WTC11 (cell line): ENCODE data around the gene ZNF740. TPM values are rescaled to one million over a fixed set of nuclear protein-coding genes. Genes with fewer than 3 reads are reported as not detected.

ENCODE experiments used
- ATAC-seq: fragments of 200-7000 bp; cut with Tn5 transposase; 2 replicates; pipeline ENCODE4 v1.10.0; 2021; ENCODE audit warnings: mild to moderate bottlenecking, moderate library complexity
- CTCF ChIA-PET: fragments of 300-600 bp; sonication (Branson Sonifier 250); formaldehyde crosslinking; loops from one replicate; lab custom pipeline; 2021; ENCODE audit warnings: antibody characterized with exemption; lab: Charles Lee
- POLR2A ChIA-PET: fragments of 350-600 bp; sonication (Branson Sonifier 250); formaldehyde crosslinking; loops from one replicate; lab custom pipeline; 2021; ENCODE audit warnings: antibody characterized with exemption; lab: Charles Lee
- DNase-seq: peaks from one replicate; pipeline ENCODE4 v3.0.0; 2021; ENCODE audit warnings: low spot score
- H3K27ac Mint-ChIP-seq: 2 replicates; pipeline ENCODE4 v1.8.0; 2021; ENCODE audit warnings: mixed read lengths
- H3K27me3 Mint-ChIP-seq: 2 replicates; pipeline ENCODE4 v1.8.0; 2021; ENCODE audit warnings: low read depth, mild to moderate bottlenecking, moderate library complexity, mixed read lengths
- H3K36me3 Mint-ChIP-seq: 2 replicates; pipeline ENCODE4 v1.8.0; 2021; ENCODE audit warnings: mixed read lengths
- H3K4me1 Mint-ChIP-seq: 2 replicates; pipeline ENCODE4 v1.8.0; 2022; ENCODE audit warnings: mixed read lengths
- H3K4me3 Mint-ChIP-seq: 2 replicates; pipeline ENCODE4 v1.8.0; 2021; ENCODE audit warnings: mild to moderate bottlenecking, moderate library complexity, mixed read lengths
- H3K9me3 Mint-ChIP-seq: 2 replicates; pipeline ENCODE4 v1.8.0; 2021; ENCODE audit warnings: mixed read lengths
- GRHL2 ChIP-seq: fragments of 250-450 bp; sonication (Bioruptor Pico); IDR thresholded peaks from 2 replicates; pipeline ENCODE4 v1.8.0; 2022; ENCODE audit warnings: mild to moderate bottlenecking, moderate library complexity; ENCODE audit not compliant: insufficient replicate concordance, severe bottlenecking
- HMGA2 ChIP-seq: fragments of 250-450 bp; sonication (Bioruptor Pico); IDR thresholded peaks from 2 replicates; pipeline ENCODE4 v1.4.0; 2021; ENCODE audit warnings: mild to moderate bottlenecking, moderate library complexity
- JUN ChIP-seq: sonication (generic); formaldehyde crosslinking; IDR thresholded peaks from 2 replicates; pipeline ENCODE4 v1.8.0; 2023; ENCODE audit warnings: mild to moderate bottlenecking, missing genetic modification reagents
- NFE2L1 ChIP-seq: sonication (generic); formaldehyde crosslinking; IDR thresholded peaks from 2 replicates; pipeline ENCODE4 v1.8.1; 2023; ENCODE audit warnings: missing genetic modification reagents
- OVOL2 ChIP-seq: fragments of 250-450 bp; sonication (Bioruptor Pico); IDR thresholded peaks from 2 replicates; pipeline ENCODE4 v1.9.0; 2021; ENCODE audit warnings: mild to moderate bottlenecking, borderline replicate concordance
- RELA ChIP-seq: sonication (generic); formaldehyde crosslinking; IDR thresholded peaks from 2 replicates; pipeline ENCODE4 v1.8.1; 2022; ENCODE audit warnings: missing genetic modification reagents, mild to moderate bottlenecking, borderline replicate concordance
- RORB ChIP-seq: fragments of 250-450 bp; sonication (Bioruptor Pico); IDR thresholded peaks from 2 replicates; pipeline ENCODE4 v1.9.0; 2021; ENCODE audit warnings: mild to moderate bottlenecking
- TEAD1 ChIP-seq: sonication (generic); formaldehyde crosslinking; IDR thresholded peaks from 2 replicates; pipeline ENCODE4 v1.8.0; 2022; ENCODE audit warnings: mild to moderate bottlenecking, missing genetic modification reagents
- ZBTB21 ChIP-seq: sonication (generic); formaldehyde crosslinking; IDR thresholded peaks from 2 replicates; pipeline ENCODE4 v1.8.1; 2023; ENCODE audit warnings: mild to moderate bottlenecking, missing genetic modification reagents, borderline replicate concordance
- ZNF121 ChIP-seq: sonication (generic); formaldehyde crosslinking; IDR thresholded peaks from 2 replicates; pipeline ENCODE4 v1.8.0; 2023; ENCODE audit warnings: missing genetic modification reagents
- ZNF263 ChIP-seq: sonication (generic); formaldehyde crosslinking; IDR thresholded peaks from 2 replicates; pipeline ENCODE4 v1.8.1; 2022; ENCODE audit warnings: low read depth, mild to moderate bottlenecking, moderate library complexity, missing genetic modification reagents
- ZNF317 ChIP-seq: sonication (generic); formaldehyde crosslinking; IDR thresholded peaks from 2 replicates; pipeline ENCODE4 v1.8.1; 2023; ENCODE audit warnings: low read depth, mild to moderate bottlenecking, moderate library complexity, missing genetic modification reagents, borderline replicate concordance
- ZNF416 ChIP-seq: fragments of 250-450 bp; sonication (Bioruptor Pico); IDR thresholded peaks from 2 replicates; pipeline ENCODE4 v1.9.0; 2021; ENCODE audit warnings: mild to moderate bottlenecking, inconsistent platforms
- ZNF423 ChIP-seq: fragments of 250-450 bp; sonication (Bioruptor Pico); IDR thresholded peaks from 2 replicates; pipeline ENCODE4 v2.1.2; 2022; ENCODE audit warnings: mild to moderate bottlenecking, moderate library complexity
- ZNF671 ChIP-seq: fragments of 250-450 bp; sonication (Bioruptor Pico); IDR thresholded peaks from 2 replicates; pipeline ENCODE4 v1.8.0; 2021; ENCODE audit warnings: mild to moderate bottlenecking
- total RNA-seq: library from RNA; stranded (reverse); gene quantifications from 3 replicates; pipeline ENCODE4 v1.2.3, GENCODE V29; 2021
- TF ChIP-seq, protein P1 (sequence below): sonication (generic); formaldehyde crosslinking; IDR thresholded peaks from 2 replicates; pipeline ENCODE4 v1.8.0; 2023; ENCODE audit warnings: missing genetic modification reagents, mild to moderate bottlenecking, borderline replicate concordance
- TF ChIP-seq, protein P2 (sequence below): sonication (generic); formaldehyde crosslinking; conservative IDR thresholded peaks from 2 replicates; pipeline ENCODE4 v1.8.1; 2023; ENCODE audit warnings: mild to moderate bottlenecking, low read depth, missing genetic modification reagents, moderate library complexity
- TF ChIP-seq, protein P3 (sequence below): sonication (generic); formaldehyde crosslinking; IDR thresholded peaks from 2 replicates; pipeline ENCODE4 v1.8.1; 2022; ENCODE audit warnings: mild to moderate bottlenecking, missing genetic modification reagents, moderate library complexity, borderline replicate concordance
- TF ChIP-seq, protein P4 (sequence below): fragments of 250-450 bp; sonication (Bioruptor Pico); IDR thresholded peaks from 2 replicates; pipeline ENCODE4 v1.9.0; 2021; ENCODE audit warnings: mild to moderate bottlenecking

Gene ZNF740
- total RNA-seq, 1 experiment from 2014 or later: 26.6 TPM

DNA sequence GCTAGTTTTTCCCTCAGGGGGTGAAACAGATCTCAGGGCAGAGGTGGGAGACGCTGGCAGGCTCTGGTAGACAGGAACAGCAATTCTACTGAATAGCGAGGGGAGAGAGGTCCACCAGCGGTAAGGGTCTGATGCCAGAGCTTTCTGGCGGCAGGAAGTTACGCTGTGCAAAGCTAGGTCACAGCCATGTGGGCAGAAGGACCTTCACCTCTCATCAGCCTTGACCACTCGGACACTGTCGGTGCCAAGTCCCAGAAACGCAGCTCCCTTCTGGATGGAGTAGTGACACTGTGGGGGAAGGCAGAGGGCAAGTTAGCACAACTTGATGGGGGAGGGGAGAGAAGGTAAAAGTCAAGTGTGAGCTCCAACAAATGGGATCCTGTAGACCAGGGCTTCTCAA lies 10.3 kb upstream of the ZNF740 start:
- CTCF ChIA-PET: interaction anchor here (0.6 to 2.2 kb wide), 7 partner anchors 10 to 151 kb away, joined by 3 to 12 read pairs (median 3); partner anchors contain the start of genes AAAS, CSAD and ZNF740

DNA sequence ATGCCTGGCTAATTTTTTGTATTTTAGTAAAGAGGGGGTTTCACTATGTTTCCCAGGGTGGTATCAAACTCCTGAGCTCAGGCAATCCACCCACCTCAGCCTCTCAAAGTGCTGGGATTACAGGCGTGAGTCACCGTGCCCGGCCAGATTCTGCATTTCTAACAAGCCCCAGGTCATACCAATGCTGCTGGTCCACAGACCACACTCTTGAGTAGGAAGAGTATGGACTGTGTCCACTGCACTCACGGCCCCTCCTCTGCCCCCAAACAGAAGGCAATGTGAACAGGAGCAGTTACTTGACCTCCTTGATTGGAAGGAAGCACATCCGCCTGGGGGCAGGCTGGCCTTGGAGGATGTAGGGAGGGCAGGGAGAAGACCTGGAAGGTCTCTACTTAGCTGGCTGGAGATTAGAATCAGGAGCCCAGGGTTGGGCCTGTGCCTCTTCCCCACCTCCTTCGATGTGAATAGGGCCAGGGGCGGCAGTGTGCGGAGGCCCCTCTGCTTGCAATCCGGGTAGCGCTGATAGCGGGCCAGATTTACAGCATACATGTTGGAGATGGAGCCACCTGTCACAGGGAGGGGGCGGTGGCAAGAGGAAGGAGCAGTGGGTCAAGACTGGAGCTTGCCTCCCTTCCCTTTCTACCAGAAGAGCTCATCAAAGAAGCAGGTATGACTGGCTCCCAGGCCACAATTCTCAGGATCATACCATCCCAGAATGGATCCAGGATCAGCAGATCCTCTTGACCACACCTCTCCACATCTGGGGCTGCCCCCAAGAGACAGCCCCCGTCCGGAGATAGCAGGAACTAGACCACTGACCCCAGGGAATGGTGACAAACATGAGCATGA lies 9.4 kb upstream of the ZNF740 start:
- Mint-ChIP-seq H3K4me3 (no peak overlapping the region), H3K27ac (no peak overlapping the region), H3K36me3 (no peaks in the 10 kb centered on the region), H3K9me3 (no peaks in the 10 kb centered on the region), H3K27me3 (peaks cover 92% of the 10 kb centered on the region), H3K4me1 (peaks cover 17% of the 10 kb centered on the region)
- CTCF ChIA-PET: interaction anchor here (0.6 to 4.5 kb wide), 8 partner anchors 9 to 150 kb away, joined by 3 to 62 read pairs (median 5); partner anchors contain the start of genes AAAS, CSAD and ZNF740
- ATAC-seq (no peak), DNase-seq (no peak)
- no peak for TF ChIP-seq ZNF416 (CRISPR knock-in tag)
- no peak for TF ChIP-seq ZNF263 (CRISPR knock-in tag)
- no peak for TF ChIP-seq HMGA2 (CRISPR knock-in tag)
- TF ChIP-seq, protein P1, sequence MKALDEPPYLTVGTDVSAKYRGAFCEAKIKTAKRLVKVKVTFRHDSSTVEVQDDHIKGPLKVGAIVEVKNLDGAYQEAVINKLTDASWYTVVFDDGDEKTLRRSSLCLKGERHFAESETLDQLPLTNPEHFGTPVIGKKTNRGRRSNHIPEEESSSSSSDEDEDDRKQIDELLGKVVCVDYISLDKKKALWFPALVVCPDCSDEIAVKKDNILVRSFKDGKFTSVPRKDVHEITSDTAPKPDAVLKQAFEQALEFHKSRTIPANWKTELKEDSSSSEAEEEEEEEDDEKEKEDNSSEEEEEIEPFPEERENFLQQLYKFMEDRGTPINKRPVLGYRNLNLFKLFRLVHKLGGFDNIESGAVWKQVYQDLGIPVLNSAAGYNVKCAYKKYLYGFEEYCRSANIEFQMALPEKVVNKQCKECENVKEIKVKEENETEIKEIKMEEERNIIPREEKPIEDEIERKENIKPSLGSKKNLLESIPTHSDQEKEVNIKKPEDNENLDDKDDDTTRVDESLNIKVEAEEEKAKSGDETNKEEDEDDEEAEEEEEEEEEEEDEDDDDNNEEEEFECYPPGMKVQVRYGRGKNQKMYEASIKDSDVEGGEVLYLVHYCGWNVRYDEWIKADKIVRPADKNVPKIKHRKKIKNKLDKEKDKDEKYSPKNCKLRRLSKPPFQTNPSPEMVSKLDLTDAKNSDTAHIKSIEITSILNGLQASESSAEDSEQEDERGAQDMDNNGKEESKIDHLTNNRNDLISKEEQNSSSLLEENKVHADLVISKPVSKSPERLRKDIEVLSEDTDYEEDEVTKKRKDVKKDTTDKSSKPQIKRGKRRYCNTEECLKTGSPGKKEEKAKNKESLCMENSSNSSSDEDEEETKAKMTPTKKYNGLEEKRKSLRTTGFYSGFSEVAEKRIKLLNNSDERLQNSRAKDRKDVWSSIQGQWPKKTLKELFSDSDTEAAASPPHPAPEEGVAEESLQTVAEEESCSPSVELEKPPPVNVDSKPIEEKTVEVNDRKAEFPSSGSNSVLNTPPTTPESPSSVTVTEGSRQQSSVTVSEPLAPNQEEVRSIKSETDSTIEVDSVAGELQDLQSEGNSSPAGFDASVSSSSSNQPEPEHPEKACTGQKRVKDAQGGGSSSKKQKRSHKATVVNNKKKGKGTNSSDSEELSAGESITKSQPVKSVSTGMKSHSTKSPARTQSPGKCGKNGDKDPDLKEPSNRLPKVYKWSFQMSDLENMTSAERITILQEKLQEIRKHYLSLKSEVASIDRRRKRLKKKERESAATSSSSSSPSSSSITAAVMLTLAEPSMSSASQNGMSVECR (CRISPR knock-in tag): no peak
- no peak for TF ChIP-seq ZBTB21
- TF ChIP-seq TEAD1 (CRISPR knock-in tag): no peak
- TF ChIP-seq OVOL2 (CRISPR knock-in tag): no peak
- TF ChIP-seq, protein P2, sequence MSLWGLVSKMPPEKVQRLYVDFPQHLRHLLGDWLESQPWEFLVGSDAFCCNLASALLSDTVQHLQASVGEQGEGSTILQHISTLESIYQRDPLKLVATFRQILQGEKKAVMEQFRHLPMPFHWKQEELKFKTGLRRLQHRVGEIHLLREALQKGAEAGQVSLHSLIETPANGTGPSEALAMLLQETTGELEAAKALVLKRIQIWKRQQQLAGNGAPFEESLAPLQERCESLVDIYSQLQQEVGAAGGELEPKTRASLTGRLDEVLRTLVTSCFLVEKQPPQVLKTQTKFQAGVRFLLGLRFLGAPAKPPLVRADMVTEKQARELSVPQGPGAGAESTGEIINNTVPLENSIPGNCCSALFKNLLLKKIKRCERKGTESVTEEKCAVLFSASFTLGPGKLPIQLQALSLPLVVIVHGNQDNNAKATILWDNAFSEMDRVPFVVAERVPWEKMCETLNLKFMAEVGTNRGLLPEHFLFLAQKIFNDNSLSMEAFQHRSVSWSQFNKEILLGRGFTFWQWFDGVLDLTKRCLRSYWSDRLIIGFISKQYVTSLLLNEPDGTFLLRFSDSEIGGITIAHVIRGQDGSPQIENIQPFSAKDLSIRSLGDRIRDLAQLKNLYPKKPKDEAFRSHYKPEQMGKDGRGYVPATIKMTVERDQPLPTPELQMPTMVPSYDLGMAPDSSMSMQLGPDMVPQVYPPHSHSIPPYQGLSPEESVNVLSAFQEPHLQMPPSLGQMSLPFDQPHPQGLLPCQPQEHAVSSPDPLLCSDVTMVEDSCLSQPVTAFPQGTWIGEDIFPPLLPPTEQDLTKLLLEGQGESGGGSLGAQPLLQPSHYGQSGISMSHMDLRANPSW (CRISPR knock-in tag): no peak
- no peak for TF ChIP-seq RELA (CRISPR knock-in tag)
- no peak for TF ChIP-seq ZNF121 (CRISPR knock-in tag)
- POLR2A ChIA-PET: interaction anchor here (0.6 kb wide), 1 partner anchor 9 kb away, joined by 3 read pairs; the partner anchor contains the start of gene ZNF740

More for the DNA sequence above, 10.3 kb upstream of the ZNF740 start:
- no peak overlapping the region for H3K4me3 Mint-ChIP-seq
- no peak for DNase-seq
- TF ChIP-seq, protein P3, sequence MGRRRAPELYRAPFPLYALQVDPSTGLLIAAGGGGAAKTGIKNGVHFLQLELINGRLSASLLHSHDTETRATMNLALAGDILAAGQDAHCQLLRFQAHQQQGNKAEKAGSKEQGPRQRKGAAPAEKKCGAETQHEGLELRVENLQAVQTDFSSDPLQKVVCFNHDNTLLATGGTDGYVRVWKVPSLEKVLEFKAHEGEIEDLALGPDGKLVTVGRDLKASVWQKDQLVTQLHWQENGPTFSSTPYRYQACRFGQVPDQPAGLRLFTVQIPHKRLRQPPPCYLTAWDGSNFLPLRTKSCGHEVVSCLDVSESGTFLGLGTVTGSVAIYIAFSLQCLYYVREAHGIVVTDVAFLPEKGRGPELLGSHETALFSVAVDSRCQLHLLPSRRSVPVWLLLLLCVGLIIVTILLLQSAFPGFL (CRISPR knock-in tag): no peak
- TF ChIP-seq NFE2L1 (CRISPR knock-in tag): no peak
- TF ChIP-seq JUN (CRISPR knock-in tag): no peak
- TF ChIP-seq GRHL2 (CRISPR knock-in tag): no peak
- no peak for TF ChIP-seq ZNF671
- no peak for TF ChIP-seq ZNF416 (CRISPR knock-in tag)
- TF ChIP-seq, protein P4, sequence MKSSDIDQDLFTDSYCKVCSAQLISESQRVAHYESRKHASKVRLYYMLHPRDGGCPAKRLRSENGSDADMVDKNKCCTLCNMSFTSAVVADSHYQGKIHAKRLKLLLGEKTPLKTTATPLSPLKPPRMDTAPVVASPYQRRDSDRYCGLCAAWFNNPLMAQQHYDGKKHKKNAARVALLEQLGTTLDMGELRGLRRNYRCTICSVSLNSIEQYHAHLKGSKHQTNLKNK: no peak
- TF ChIP-seq ZNF423: no peak
- no peak for TF ChIP-seq ZNF317
- no peak for TF ChIP-seq RORB (CRISPR knock-in tag)
- no peak for TF ChIP-seq OVOL2 (CRISPR knock-in tag)
- H3K36me3 Mint-ChIP-seq: no peaks in the 10 kb centered on the region
- peaks cover 9% of the 10 kb centered on the region for H3K4me1 Mint-ChIP-seq
- no peak for ATAC-seq
- no peaks in the 10 kb centered on the region for H3K9me3 Mint-ChIP-seq
- POLR2A ChIA-PET: interaction anchor here (0.6 kb wide), 1 partner anchor 10 kb away, joined by 3 read pairs; the partner anchor contains the start of gene ZNF740
- H3K27ac Mint-ChIP-seq: no peak overlapping the region
- peaks cover 91% of the 10 kb centered on the region for H3K27me3 Mint-ChIP-seq
